Tibial nerve (tissue), 4 donors: ENCODE data around the gene FGF14. TPM values are rescaled to one million over a fixed set of nuclear protein-coding genes. Genes with fewer than 3 reads are reported as not detected.

Experiments
- DNase-seq, 2 donors: peaks; one replicate each; pipeline ENCODE4 v3.0.0-alpha.2; 2019; ENCODE audit warnings: low spot score in 2 of 2
- H3K27ac ChIP-seq, 4 donors: fragments of 200-600 bp; sonication (generic) in 3 of 4; one replicate each; pipeline ENCODE4 v1.5.1; 2017 to 2019; ENCODE audit warnings: mild to moderate bottlenecking in 1 of 4
- H3K27me3 ChIP-seq, 2 donors: fragments of 200-600 bp; sonication (generic) in 1 of 2; one replicate each; pipeline versions ENCODE4 v1.5.1 to v1.6.0; 2017 to 2019
- H3K36me3 ChIP-seq, 3 donors: fragments of 200-600 bp; sonication (generic); one replicate each; pipeline ENCODE4 v1.5.1; 2018 to 2019
- H3K4me1 ChIP-seq, 4 donors: fragments of 200-600 bp; sonication (generic) in 3 of 4; one replicate each; pipeline ENCODE4 v1.5.1; 2017 to 2019
- H3K4me3 ChIP-seq, 4 donors: fragments of 200-600 bp; sonication (generic) in 3 of 4; one replicate each; pipeline ENCODE4 v1.5.1; 2017 to 2019; ENCODE audit warnings: mild to moderate bottlenecking in 1 of 4, moderate library complexity in 1 of 4
- H3K9me3 ChIP-seq, 4 donors: fragments of 200-600 bp; sonication (generic) in 3 of 4; one replicate each; pipeline ENCODE4 v1.5.1; 2017 to 2019
- EP300 ChIP-seq, 2 donors: sonication (generic); formaldehyde crosslinking; IDR thresholded peaks; one replicate each; pipeline ENCODE4 v1.6.1; 2017; ENCODE audit warnings: antibody characterized with exemption in 2 of 2, mild to moderate bottlenecking in 1 of 2
- POLR2A ChIP-seq, 2 donors: fragments of 450-650 bp; IDR thresholded peaks; one replicate each; pipeline ENCODE4 v1.6.1; 2017; ENCODE audit warnings: antibody characterized with exemption in 2 of 2, mild to moderate bottlenecking in 2 of 2, moderate library complexity in 2 of 2
- WGBS, 2 donors: methylation state at CpG; one replicate each; pipeline ENCODE4 v1.1.5; 2018; 5-methylcytosine and 5-hydroxymethylcytosine counted together
- total RNA-seq, 4 donors: library from RNA; depleted of rRNA; stranded (reverse); fragments of >200 nt; gene quantifications; one replicate each; pipeline ENCODE4 v1.1.0, GENCODE V29; 2016
- TF ChIP-seq, protein P1 (sequence below), 5 experiments: fragments of 200-600 bp in 3 of 5; fragments of 450-650 bp in 2 of 5; sonication (generic) in 3 of 5; IDR thresholded peaks; one replicate each; pipeline ENCODE4 v1.5.1; 2016 to 2019; ENCODE audit warnings: antibody characterized with exemption in 5 of 5, mild to moderate bottlenecking in 3 of 5, moderate library complexity in 2 of 5

FGF14 gene
- total RNA-seq, 4 donors from 2014 or later: 0.20 to 2.1 (median 0.21) TPM; not detected in 1

DNA sequence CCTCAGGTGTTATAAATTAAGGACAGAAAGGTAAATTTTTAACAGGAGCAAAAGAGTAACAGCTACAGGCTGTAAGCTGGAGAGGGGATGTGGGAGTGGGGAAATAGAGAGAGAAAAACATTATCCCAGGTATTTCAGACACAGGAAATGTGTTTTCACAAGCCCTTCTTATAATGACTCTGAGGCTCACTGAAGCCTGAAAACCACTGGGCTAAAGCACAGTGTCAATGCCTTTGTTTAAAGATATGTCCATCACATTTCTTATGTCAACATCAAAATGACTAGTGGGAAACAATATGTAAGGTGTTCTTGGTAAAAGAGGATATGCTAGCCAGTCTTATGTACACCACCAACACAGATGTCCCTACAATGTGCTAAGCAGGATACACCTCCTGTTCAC lies 365.9 kb downstream of the FGF14 start:
- Histone ChIP-seq H3K27ac (no peak overlapping the region), H3K9me3 (no peaks in the 10 kb centered on the region), H3K27me3 (no peaks in the 10 kb centered on the region), H3K4me1 (no peaks in the 10 kb centered on the region), H3K4me3 (no peak overlapping the region), H3K36me3 (no peaks in the 10 kb centered on the region)
- DNase-seq: no peak
- TF ChIP-seq, protein P1, sequence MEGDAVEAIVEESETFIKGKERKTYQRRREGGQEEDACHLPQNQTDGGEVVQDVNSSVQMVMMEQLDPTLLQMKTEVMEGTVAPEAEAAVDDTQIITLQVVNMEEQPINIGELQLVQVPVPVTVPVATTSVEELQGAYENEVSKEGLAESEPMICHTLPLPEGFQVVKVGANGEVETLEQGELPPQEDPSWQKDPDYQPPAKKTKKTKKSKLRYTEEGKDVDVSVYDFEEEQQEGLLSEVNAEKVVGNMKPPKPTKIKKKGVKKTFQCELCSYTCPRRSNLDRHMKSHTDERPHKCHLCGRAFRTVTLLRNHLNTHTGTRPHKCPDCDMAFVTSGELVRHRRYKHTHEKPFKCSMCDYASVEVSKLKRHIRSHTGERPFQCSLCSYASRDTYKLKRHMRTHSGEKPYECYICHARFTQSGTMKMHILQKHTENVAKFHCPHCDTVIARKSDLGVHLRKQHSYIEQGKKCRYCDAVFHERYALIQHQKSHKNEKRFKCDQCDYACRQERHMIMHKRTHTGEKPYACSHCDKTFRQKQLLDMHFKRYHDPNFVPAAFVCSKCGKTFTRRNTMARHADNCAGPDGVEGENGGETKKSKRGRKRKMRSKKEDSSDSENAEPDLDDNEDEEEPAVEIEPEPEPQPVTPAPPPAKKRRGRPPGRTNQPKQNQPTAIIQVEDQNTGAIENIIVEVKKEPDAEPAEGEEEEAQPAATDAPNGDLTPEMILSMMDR (IDR thresholded peaks at IDR 0.05): no peak
- TF ChIP-seq EP300 (IDR thresholded peaks at IDR 0.05) (no peak), POLR2A (IDR thresholded peaks at IDR 0.05) (no peak)

DNA sequence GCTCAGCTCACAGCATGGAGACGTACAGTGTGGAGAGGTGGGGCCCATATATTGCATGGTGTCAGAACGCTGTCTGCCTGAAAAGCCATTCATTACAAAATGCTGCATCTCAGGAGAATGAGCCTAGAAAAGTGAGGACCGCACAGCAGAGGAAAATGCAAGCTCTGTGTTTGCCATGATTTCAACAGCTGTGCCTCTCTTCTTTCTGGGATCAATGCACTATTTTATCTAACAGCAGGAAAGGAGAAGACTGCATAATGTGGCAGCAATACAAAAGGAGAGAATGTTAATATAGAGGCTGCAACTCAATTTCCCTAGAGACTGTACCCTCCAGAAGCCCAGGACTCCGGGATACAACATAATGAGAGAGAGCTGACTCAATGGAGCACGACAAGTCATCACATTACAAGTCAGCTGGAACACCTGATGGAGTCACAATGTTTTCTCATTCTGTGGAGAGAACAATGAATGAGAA lies 368.0 kb downstream of the FGF14 start:
- H3K9me3 ChIP-seq: no peaks in the 10 kb centered on the region
- TF ChIP-seq POLR2A (IDR thresholded peaks at IDR 0.05): no peak
- TF ChIP-seq, protein P1 (IDR thresholded peaks at IDR 0.05): no peak
- no peaks in the 10 kb centered on the region for H3K27me3 ChIP-seq
- no peaks in the 10 kb centered on the region for H3K36me3 ChIP-seq
- no peak overlapping the region for H3K4me3 ChIP-seq
- no peaks in the 10 kb centered on the region for H3K4me1 ChIP-seq
- WGBS, 2 donors: 40 to 54% methylated on average over 5 of the region's 5 CpGs
- H3K27ac ChIP-seq: no peak overlapping the region
- no peak for DNase-seq

DNA sequence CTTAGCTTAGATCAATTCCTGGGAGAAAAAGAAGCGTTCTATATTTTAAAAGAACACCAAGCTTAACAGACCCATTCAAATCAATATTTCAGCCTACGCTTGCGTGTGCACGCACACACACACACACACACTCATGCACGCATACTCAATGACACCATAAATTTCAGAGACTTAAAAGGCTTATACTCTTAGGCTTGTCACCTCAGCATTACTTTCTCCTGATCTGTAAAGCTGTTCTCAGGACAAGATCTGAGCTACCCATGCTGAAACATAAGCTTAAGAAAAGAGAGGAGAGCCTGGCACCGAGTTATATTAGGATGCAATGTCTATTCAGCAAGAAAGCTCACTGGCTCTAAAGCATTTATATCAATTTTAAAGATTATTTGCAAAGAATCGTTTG lies 368.5 kb downstream of the FGF14 start:
- H3K4me3 ChIP-seq: no peak overlapping the region
- 84 to 89% methylated on average over 7 of the region's 7 CpGs for WGBS, 2 donors
- no peaks in the 10 kb centered on the region for H3K36me3 ChIP-seq
- TF ChIP-seq POLR2A (IDR thresholded peaks at IDR 0.05): no peak
- TF ChIP-seq, protein P1 (IDR thresholded peaks at IDR 0.05): no peak
- no peak for TF ChIP-seq EP300 (IDR thresholded peaks at IDR 0.05)
- no peaks in the 10 kb centered on the region for H3K27me3 ChIP-seq
- no peak for DNase-seq
- H3K27ac ChIP-seq: no peak overlapping the region
- no peaks in the 10 kb centered on the region for H3K9me3 ChIP-seq
- H3K4me1 ChIP-seq: no peaks in the 10 kb centered on the region

DNA sequence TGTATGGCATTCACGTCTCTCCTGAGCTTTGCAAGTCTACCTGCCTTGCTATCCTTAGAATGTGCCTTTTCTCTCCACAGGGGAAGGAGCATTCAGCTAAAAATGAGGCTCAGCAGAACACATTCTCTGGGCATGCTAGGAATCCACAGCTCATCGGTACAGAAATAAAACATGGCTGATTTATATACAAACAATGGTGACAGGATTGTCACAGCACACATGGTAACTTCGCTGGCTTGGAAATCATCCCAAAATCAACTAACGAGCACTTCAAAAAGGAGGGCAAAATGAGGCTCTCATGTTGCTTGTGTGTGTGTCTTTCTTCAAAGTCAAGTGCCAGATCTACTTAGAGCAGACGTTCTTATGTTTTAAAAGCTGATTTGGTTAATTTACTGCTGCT lies 373.0 kb downstream of the FGF14 start:
- TF ChIP-seq EP300 (IDR thresholded peaks at IDR 0.05) (no peak), POLR2A (IDR thresholded peaks at IDR 0.05) (no peak)
- TF ChIP-seq, protein P1 (IDR thresholded peaks at IDR 0.05): no peak
- Histone ChIP-seq H3K36me3 (no peaks in the 10 kb centered on the region), H3K4me1 (no peaks in the 10 kb centered on the region), H3K27me3 (no peaks in the 10 kb centered on the region), H3K9me3 (no peaks in the 10 kb centered on the region), H3K27ac (no peak overlapping the region), H3K4me3 (no peak overlapping the region)
- DNase-seq: no peak
- whole genome bisulfite sequencing, 2 donors: 68 to 70% methylated on average over 5 of the region's 5 CpGs

DNA sequence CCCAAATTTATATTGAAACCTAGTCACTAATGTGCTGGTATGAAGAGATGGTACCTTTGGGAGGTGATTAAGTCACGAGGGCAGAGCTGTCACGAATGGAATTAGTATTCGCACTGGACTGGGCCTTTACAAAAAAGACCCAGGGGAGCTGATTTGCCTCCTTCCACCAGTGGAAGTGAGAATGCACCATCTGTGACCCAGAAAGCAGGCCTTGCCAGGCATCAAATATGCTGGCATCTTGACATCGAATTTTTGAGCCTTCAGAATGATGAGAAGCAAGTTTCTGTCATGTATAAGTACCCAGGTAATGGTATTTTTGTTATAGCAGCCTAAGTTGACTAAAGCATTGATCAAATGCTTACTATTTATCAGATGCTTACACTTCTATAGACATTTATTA lies 373.6 kb downstream of the FGF14 start:
- TF ChIP-seq, protein P1 (IDR thresholded peaks at IDR 0.05): no peak
- TF ChIP-seq EP300 (IDR thresholded peaks at IDR 0.05) (no peak), POLR2A (IDR thresholded peaks at IDR 0.05) (no peak)
- Histone ChIP-seq H3K36me3 (no peaks in the 10 kb centered on the region), H3K4me1 (no peaks in the 10 kb centered on the region), H3K27ac (no peak overlapping the region), H3K4me3 (no peak overlapping the region), H3K9me3 (no peaks in the 10 kb centered on the region), H3K27me3 (no peaks in the 10 kb centered on the region)
- 64% methylated on average over 4 of the region's 4 CpGs for WGBS, 2 donors
- no peak for DNase-seq
